ENCODE data around the gene RP2. TPM values are rescaled to one million over a fixed set of nuclear protein-coding genes. Genes with fewer than 3 reads are reported as not detected.

The RP2 gene
- total RNA-seq, 4 donors from 2014 or later, result 6.1 to 11.1 (median 8.7) TPM

GRCh38 chrX:46863072-46863471 is 26.2 kb downstream of the RP2 start:
- TF ChIP-seq POLR2A (IDR thresholded peaks at IDR 0.05) (no peak), EP300 (IDR thresholded peaks at IDR 0.05) (no peak), CTCF (IDR thresholded peaks at IDR 0.05) (no peak)
- no peak for DNase-seq (ENCODE audit: low spot score in 2 of 2)
- no peaks in the 10 kb centered on the region for H3K9me3 ChIP-seq
- no peak overlapping the region for H3K4me3 ChIP-seq
- H3K27ac ChIP-seq, result no peak overlapping the region
- no peaks in the 10 kb centered on the region for H3K4me1 ChIP-seq
- peaks cover 0 to 31% (median 0%) of the 10 kb centered on the region in 3 donors for H3K36me3 ChIP-seq
- 81 to 97% methylated on average over 2 of the region's 2 CpGs for WGBS, 2 donors
- peaks cover 0 to 4% of the 10 kb centered on the region in 2 donors for H3K27me3 ChIP-seq

- Histone ChIP-seq H3K27ac (no peak overlapping the region), H3K9me3 (no peaks in the 10 kb centered on the region), H3K4me3 (no peak overlapping the region), H3K4me1 (no peaks in the 10 kb centered on the region), H3K36me3 (peaks cover 0 to 31% (median 0%) of the 10 kb centered on the region in 3 donors), H3K27me3 (no peaks in the 10 kb centered on the region)
- TF ChIP-seq EP300 (IDR thresholded peaks at IDR 0.05) (no peak), CTCF (IDR thresholded peaks at IDR 0.05) (no peak), POLR2A (IDR thresholded peaks at IDR 0.05) (no peak)
- DNase-seq (ENCODE audit: low spot score in 2 of 2), result no peak
- WGBS, 2 donors, result 83 to 100% methylated on average over 2 of the region's 2 CpGs
Measured at GRCh38 chrX:46864606-46865005, 27.8 kb downstream of the RP2 start.

GRCh38 chrX:46865281-46865680 is 28.4 kb downstream of the RP2 start:
- TF ChIP-seq EP300 (IDR thresholded peaks at IDR 0.05), result no peak
- TF ChIP-seq POLR2A (IDR thresholded peaks at IDR 0.05), result no peak
- no peak for TF ChIP-seq CTCF (IDR thresholded peaks at IDR 0.05)
- no peaks in the 10 kb centered on the region for H3K27me3 ChIP-seq
- H3K4me3 ChIP-seq, result no peak overlapping the region
- H3K4me1 ChIP-seq, result no peaks in the 10 kb centered on the region
- WGBS, 2 donors, result 56 to 66% methylated on average over 4 of the region's 4 CpGs
- no peak overlapping the region for H3K27ac ChIP-seq
- H3K9me3 ChIP-seq, result no peaks in the 10 kb centered on the region
- H3K36me3 ChIP-seq, result peaks cover 0 to 31% (median 0%) of the 10 kb centered on the region in 3 donors
- no peak for DNase-seq (ENCODE audit: low spot score in 2 of 2)

- Histone ChIP-seq H3K4me3 (no peak overlapping the region), H3K27me3 (no peaks in the 10 kb centered on the region), H3K4me1 (no peaks in the 10 kb centered on the region), H3K9me3 (no peaks in the 10 kb centered on the region), H3K36me3 (peaks cover 0 to 28% (median 0%) of the 10 kb centered on the region in 3 donors), H3K27ac (no peak overlapping the region)
- no peak for DNase-seq (ENCODE audit: low spot score in 2 of 2)
- TF ChIP-seq CTCF (IDR thresholded peaks at IDR 0.05), result no peak
- no peak for TF ChIP-seq POLR2A (IDR thresholded peaks at IDR 0.05)
- TF ChIP-seq EP300 (IDR thresholded peaks at IDR 0.05), result no peak
Measured at GRCh38 chrX:46866726-46867125, 29.9 kb downstream of the RP2 start.

GRCh38 chrX:46873746-46874145 is 36.9 kb downstream of the RP2 start:
- peaks cover 0 to 3% of the 10 kb centered on the region in 2 donors for H3K27me3 ChIP-seq
- no peaks in the 10 kb centered on the region for H3K4me1 ChIP-seq
- 32 to 76% methylated on average over 2 of the region's 2 CpGs for WGBS, 2 donors
- no peak overlapping the region for H3K4me3 ChIP-seq
- no peaks in the 10 kb centered on the region for H3K36me3 ChIP-seq
- H3K27ac ChIP-seq, result no peak overlapping the region
- TF ChIP-seq EP300 (IDR thresholded peaks at IDR 0.05), result no peak
- no peak for TF ChIP-seq POLR2A (IDR thresholded peaks at IDR 0.05)
- no peak for TF ChIP-seq CTCF (IDR thresholded peaks at IDR 0.05)
- H3K9me3 ChIP-seq, result no peaks in the 10 kb centered on the region
- no peak for DNase-seq (ENCODE audit: low spot score in 2 of 2)

Measured in tibial nerve (tissue), 4 donors.